ENCODE measurements around the gene IQCE.

DNA sequence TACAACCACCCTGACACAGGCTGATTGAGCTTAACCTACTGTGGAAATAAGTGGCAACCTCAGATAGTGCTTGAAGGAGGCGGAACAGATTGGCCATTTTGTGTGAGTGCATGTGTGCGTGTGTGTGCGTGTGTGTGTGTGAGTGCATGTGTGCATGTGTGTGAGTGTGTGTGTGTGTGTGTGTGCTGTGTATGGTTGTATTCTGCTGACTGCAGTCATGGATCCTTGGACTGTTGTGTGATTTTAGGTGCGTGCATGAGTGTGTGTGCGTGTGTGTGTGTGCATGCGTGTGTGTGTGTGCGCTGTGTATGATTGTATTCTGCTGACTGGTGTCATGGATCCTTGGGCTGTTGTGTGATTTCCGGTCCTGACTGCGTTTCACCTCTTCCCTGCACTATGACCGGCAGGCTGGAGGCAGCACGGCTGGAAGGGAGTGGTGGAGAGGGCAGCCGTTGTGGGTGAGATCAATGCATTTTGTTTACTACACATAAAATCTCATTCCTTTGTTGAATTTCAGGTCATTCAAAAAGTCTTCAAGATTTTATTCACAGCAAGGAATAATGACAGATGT lies 6.3 kb downstream of the IQCE start:
- TF ChIP-seq FOXA1 (IDR thresholded peaks at IDR 0.05): no peak
- TF ChIP-seq SP1 (IDR thresholded peaks at IDR 0.05): no peak
- TF ChIP-seq TARDBP (IDR thresholded peaks at IDR 0.05): no peak
- TF ChIP-seq FOXM1 (IDR thresholded peaks at IDR 0.05; ENCODE audit: borderline replicate concordance): no peak
- no peak for TF ChIP-seq ARNT (IDR thresholded peaks at IDR 0.05)
- no peak for TF ChIP-seq BHLHE40 (IDR thresholded peaks at IDR 0.05; ENCODE audit: borderline replicate concordance)
- TF ChIP-seq, protein P1, sequence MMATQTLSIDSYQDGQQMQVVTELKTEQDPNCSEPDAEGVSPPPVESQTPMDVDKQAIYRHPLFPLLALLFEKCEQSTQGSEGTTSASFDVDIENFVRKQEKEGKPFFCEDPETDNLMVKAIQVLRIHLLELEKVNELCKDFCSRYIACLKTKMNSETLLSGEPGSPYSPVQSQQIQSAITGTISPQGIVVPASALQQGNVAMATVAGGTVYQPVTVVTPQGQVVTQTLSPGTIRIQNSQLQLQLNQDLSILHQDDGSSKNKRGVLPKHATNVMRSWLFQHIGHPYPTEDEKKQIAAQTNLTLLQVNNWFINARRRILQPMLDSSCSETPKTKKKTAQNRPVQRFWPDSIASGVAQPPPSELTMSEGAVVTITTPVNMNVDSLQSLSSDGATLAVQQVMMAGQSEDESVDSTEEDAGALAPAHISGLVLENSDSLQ (IDR thresholded peaks at IDR 0.05): no peak
- TF ChIP-seq ELF4 (IDR thresholded peaks at IDR 0.05): no peak
- no peak for TF ChIP-seq L3MBTL2 (conservative IDR thresholded peaks at IDR 0.05)
- TF ChIP-seq ZNF384 (IDR thresholded peaks at IDR 0.05): no peak
- no peak for TF ChIP-seq SUZ12 (IDR thresholded peaks at IDR 0.05)
